Gastroesophageal sphincter (tissue), 3 donors: Measurements from ENCODE around the gene SLC25A33.

Source experiments
- CTCF ChIP-seq, 4 experiments: fragments of 200-600 bp in 2 of 4; fragments of 450-650 bp in 2 of 4; sonication (generic) in 1 of 4; IDR thresholded peaks; one replicate each; pipeline ENCODE4 v1.5.1; 2017 to 2019; ENCODE audit warnings: antibody characterized with exemption in 4 of 4, mild to moderate bottlenecking in 2 of 4, moderate library complexity in 2 of 4
- EP300 ChIP-seq: sonication (generic); formaldehyde crosslinking; IDR thresholded peaks from one replicate; pipeline ENCODE4 v1.6.1; 2017; ENCODE audit warnings: antibody characterized with exemption, mild to moderate bottlenecking
- POLR2A ChIP-seq, 2 donors: fragments of 450-650 bp; IDR thresholded peaks; one replicate each; pipeline ENCODE4 v1.6.1; 2017; ENCODE audit warnings: antibody characterized with exemption in 2 of 2, mild to moderate bottlenecking in 2 of 2, moderate library complexity in 1 of 2
- POLR2AphosphoS5 ChIP-seq: sonication (generic); formaldehyde crosslinking; IDR thresholded peaks from one replicate; pipeline ENCODE4 v1.6.1; 2017; ENCODE audit warnings: antibody characterized with exemption

GRCh38 chr1:9611716-9612115 is 72.5 kb downstream of the SLC25A33 start:
- TF ChIP-seq CTCF (IDR thresholded peaks at IDR 0.05) (no peak), POLR2A (IDR thresholded peaks at IDR 0.05) (no peak), EP300 (no peak), POLR2AphosphoS5 (no peak)
